ENCODE data around the gene TMIGD1. TPM values are rescaled to one million over a fixed set of nuclear protein-coding genes. Genes with fewer than 3 reads are reported as not detected.

TMIGD1 gene
- total and polyA plus RNA-seq, 2 of the 13 experiments (the other 11 are each of a cell fraction or from before 2014, with no cell fraction given): not detected

DNA sequence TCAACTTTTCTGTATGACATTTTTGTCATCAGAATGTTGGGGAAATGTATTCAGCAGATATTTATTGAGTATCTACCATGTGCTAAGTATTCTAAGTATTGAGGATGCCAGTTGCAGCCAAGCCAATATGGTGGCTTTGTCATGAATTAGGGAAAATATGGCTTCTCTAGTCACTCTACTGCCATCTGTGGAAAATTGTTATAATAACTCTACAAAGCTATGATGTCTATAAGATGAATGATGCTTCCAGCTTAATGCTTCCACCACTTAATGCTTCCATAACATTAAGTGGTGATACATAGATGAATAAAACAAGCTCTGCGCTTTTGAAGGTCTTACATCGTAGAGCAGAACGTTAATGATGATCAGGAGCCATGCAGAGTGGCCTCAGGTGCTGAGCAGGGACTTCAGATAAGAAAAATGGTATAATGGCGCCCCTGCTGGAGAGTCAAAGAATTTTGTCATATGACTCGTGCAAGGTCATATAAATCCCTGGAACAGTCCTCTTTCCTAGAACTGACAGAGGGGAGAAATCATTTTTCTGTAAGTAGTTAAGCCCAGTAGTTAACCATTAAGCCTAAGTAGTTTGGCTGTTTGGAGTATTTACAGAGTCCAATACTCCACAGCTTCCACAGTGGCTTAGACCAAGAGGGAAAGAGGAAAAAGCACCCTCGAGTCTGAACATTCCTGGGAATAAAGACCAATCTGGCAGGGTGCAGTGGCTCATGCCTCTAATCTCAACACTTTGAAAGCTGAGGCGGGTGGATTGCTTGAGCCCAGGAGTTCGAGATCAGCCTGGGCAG, 2.7 kb upstream of the TMIGD1 start (continued):
- TF ChIP-seq TEF (CRISPR knock-in tag; IDR thresholded peaks at IDR 0.05): no peak
- TF ChIP-seq DPF2 (CRISPR knock-in tag; IDR thresholded peaks at IDR 0.05; ENCODE audit: borderline replicate concordance, low read depth): no peak
- TF ChIP-seq SRSF1 (optimal IDR thresholded peaks at IDR 0.05; ENCODE audit: low read depth, low read length): no peak
- TF ChIP-seq, protein P1, sequence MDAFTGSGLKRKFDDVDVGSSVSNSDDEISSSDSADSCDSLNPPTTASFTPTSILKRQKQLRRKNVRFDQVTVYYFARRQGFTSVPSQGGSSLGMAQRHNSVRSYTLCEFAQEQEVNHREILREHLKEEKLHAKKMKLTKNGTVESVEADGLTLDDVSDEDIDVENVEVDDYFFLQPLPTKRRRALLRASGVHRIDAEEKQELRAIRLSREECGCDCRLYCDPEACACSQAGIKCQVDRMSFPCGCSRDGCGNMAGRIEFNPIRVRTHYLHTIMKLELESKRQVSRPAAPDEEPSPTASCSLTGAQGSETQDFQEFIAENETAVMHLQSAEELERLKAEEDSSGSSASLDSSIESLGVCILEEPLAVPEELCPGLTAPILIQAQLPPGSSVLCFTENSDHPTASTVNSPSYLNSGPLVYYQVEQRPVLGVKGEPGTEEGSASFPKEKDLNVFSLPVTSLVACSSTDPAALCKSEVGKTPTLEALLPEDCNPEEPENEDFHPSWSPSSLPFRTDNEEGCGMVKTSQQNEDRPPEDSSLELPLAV (CRISPR knock-in tag; conservative IDR thresholded peaks at IDR 0.05; ENCODE audit: low read depth): no peak
- TF ChIP-seq SMYD3 (CRISPR knock-in tag; IDR thresholded peaks at IDR 0.05): no peak
- peak; percentile 68 for TF ChIP-seq NCOA2 (CRISPR knock-in tag; IDR thresholded peaks at IDR 0.05)
- TF ChIP-seq NRL (CRISPR knock-in tag; IDR thresholded peaks at IDR 0.05; ENCODE audit: borderline replicate concordance): no peak
- TF ChIP-seq MTA1 (CRISPR knock-in tag; IDR thresholded peaks at IDR 0.05; ENCODE audit: borderline replicate concordance): no peak
- TF ChIP-seq ZNF230 (CRISPR knock-in tag; IDR thresholded peaks at IDR 0.05): no peak
- no peak for TF ChIP-seq ZNF496 (CRISPR knock-in tag; IDR thresholded peaks at IDR 0.05; ENCODE audit: insufficient replicate concordance)
- TF ChIP-seq SKI (IDR thresholded peaks at IDR 0.05; ENCODE audit: partially characterized antibody): no peak
- peak; percentile 17; the same call in 1 of the 2 replicates for TF ChIP-seq ZNF263 (CRISPR knock-in tag; IDR thresholded peaks at IDR 0.05)
- TF ChIP-seq ARID5B (CRISPR knock-in tag; IDR thresholded peaks at IDR 0.05): peak; percentile 84
- TF ChIP-seq IRF9 (CRISPR knock-in tag; IDR thresholded peaks at IDR 0.05; ENCODE audit: borderline replicate concordance): no peak
- TF ChIP-seq ZC3H13 (CRISPR knock-in tag; IDR thresholded peaks at IDR 0.05): no peak
- TF ChIP-seq ZNF414 (CRISPR knock-in tag; IDR thresholded peaks at IDR 0.05): no peak
- TF ChIP-seq MXD1 (CRISPR knock-in tag; IDR thresholded peaks at IDR 0.05): no peak
- TF ChIP-seq HDAC6 (IDR thresholded peaks at IDR 0.05; ENCODE audit: low read depth, low read length): no peak
- TF ChIP-seq MEF2D (CRISPR knock-in tag; IDR thresholded peaks at IDR 0.05): no peak
